HL-60 (cell line): ENCODE measurements around the gene CFAP54.

ENCODE experiments used
- DNase-seq, 2 experiments: peaks; one replicate each; pipeline ENCODE4 v3.0.0-alpha.2; 2010 to 2020; ENCODE audit warnings: low read depth in 1 of 2, low spot score in 1 of 2
- H3K27ac ChIP-seq: fragments of 250-450 bp; sonication (Bioruptor Pico); replicated peaks from 2 replicates; pipeline ENCODE4 v1.5.1; 2020; ENCODE audit warnings: mild to moderate bottlenecking, moderate library complexity
- H3K27me3 ChIP-seq: fragments of 250-450 bp; sonication (Bioruptor Pico); 2 replicates; pipeline ENCODE4 v1.5.1; 2021; ENCODE audit warnings: mild to moderate bottlenecking, moderate library complexity; ENCODE audit not compliant: insufficient read depth, poor library complexity, severe bottlenecking
- H3K4me3 ChIP-seq: replicated peaks from 2 replicates; pipeline ENCODE4 v1.5.1; 2011; ENCODE audit warnings: mild to moderate bottlenecking, control low read depth, low read length; ENCODE audit not compliant: insufficient read depth
- CTCF ChIP-seq: IDR thresholded peaks from one replicate; pipeline ENCODE4 v1.5.1; 2011; ENCODE audit warnings: low read length, control low read depth, inconsistent platforms; ENCODE audit not compliant: insufficient read depth
- GABPA ChIP-seq: IDR thresholded peaks from 2 replicates; pipeline ENCODE4 v1.6.1; 2012; ENCODE audit warnings: low read depth
- POLR2AphosphoS5 ChIP-seq: IDR thresholded peaks from 2 replicates; pipeline ENCODE4 v1.6.1; 2012; ENCODE audit warnings: low read depth
- REST ChIP-seq: IDR thresholded peaks from 2 replicates; pipeline ENCODE4 v1.6.1; 2012; ENCODE audit warnings: low read depth; ENCODE audit not compliant: insufficient replicate concordance
- SPI1 ChIP-seq: IDR thresholded peaks from 2 replicates; pipeline ENCODE4 v1.6.1; 2012; ENCODE audit warnings: low read depth, mild to moderate bottlenecking, borderline replicate concordance

Gene CFAP54

GRCh38 chr12:96807741-96808140 is 318.4 kb downstream of the CFAP54 start:
- no peak for DNase-seq
- Histone ChIP-seq H3K27ac (no peak overlapping the region), H3K27me3 (no peaks in the 10 kb centered on the region), H3K4me3 (no peak overlapping the region)
- TF ChIP-seq REST, result no peak
- TF ChIP-seq POLR2AphosphoS5, result no peak
- TF ChIP-seq CTCF, result no peak

- no peak overlapping the region for H3K27ac ChIP-seq
- no peak for TF ChIP-seq POLR2AphosphoS5
- TF ChIP-seq GABPA, result no peak
- no peak for TF ChIP-seq CTCF
- TF ChIP-seq SPI1, result no peak
- TF ChIP-seq REST, result no peak
- H3K27me3 ChIP-seq, result no peaks in the 10 kb centered on the region
- H3K4me3 ChIP-seq, result no peak overlapping the region
- no peak for DNase-seq
Observed at GRCh38 chr12:96808587-96808986, 319.2 kb downstream of the CFAP54 start.

GRCh38 chr12:96809522-96809921 is 320.1 kb downstream of the CFAP54 start:
- TF ChIP-seq GABPA (no peak), CTCF (no peak), SPI1 (no peak), POLR2AphosphoS5 (no peak), REST (no peak)
- no peak for DNase-seq
- Histone ChIP-seq H3K27ac (no peak overlapping the region), H3K27me3 (no peaks in the 10 kb centered on the region), H3K4me3 (no peak overlapping the region)
